GM18511 (cell line): ENCODE measurements around the gene PPP2R3C.
"Not testable (repeated sequence)": the region's sequence is repeated elsewhere in the genome, so short reads cannot be mapped to it uniquely, and the experiment has no call there.

Source experiments
- ATAC-seq: cut with Tn5 transposase; IDR thresholded peaks from one replicate; pipeline ENCODE4 v1.9.1; 2021; ENCODE audit warnings: mild to moderate bottlenecking, moderate library complexity; ENCODE audit not compliant: unreplicated experiment

The PPP2R3C gene

GRCh38 chr14:35133542-35134328 lies 11.9 kb upstream of the PPP2R3C start:
- no peak for ATAC-seq

- no peak for ATAC-seq
Observed at GRCh38 chr14:35124127-35124526, 2.3 kb upstream of the PPP2R3C start.

GRCh38 chr14:35123388-35123703 lies 1.6 kb upstream of the PPP2R3C start:
- ATAC-seq = no peak

- ATAC-seq = peak; percentile 44
Observed at GRCh38 chr14:35122696-35123387, 1.1 kb upstream of the PPP2R3C start.

GRCh38 chr14:35121026-35121886 lies 534 bp downstream of the PPP2R3C start:
- ATAC-seq = peak; percentile 3

GRCh38 chr14:35117112-35117511 lies 4.7 kb downstream of the PPP2R3C start:
- ATAC-seq = no peak

- ATAC-seq = no peak
Observed at GRCh38 chr14:35116242-35116641, 5.5 kb downstream of the PPP2R3C start.

- no peak for ATAC-seq
Observed at GRCh38 chr14:35114036-35114435, 7.8 kb downstream of the PPP2R3C start.

- ATAC-seq = no peak
Observed at GRCh38 chr14:35113308-35113950, 8.4 kb downstream of the PPP2R3C start.

GRCh38 chr14:35112641-35113040 lies 9.1 kb downstream of the PPP2R3C start:
- ATAC-seq = no peak

- no peak for ATAC-seq
Observed at GRCh38 chr14:35107866-35108265, 13.9 kb downstream of the PPP2R3C start.

- ATAC-seq = not testable (repeated sequence)
Observed at GRCh38 chr14:35094645-35095044, 27.1 kb downstream of the PPP2R3C start.

GRCh38 chr14:35088514-35088913 lies 33.3 kb downstream of the PPP2R3C start:
- ATAC-seq = no peak

- no peak for ATAC-seq
Observed at GRCh38 chr14:35085441-35085840, 36.3 kb downstream of the PPP2R3C start.

GRCh38 chr14:35083530-35084150 lies 38.1 kb downstream of the PPP2R3C start:
- no peak for ATAC-seq

GRCh38 chr14:35079742-35080141 lies 42.0 kb downstream of the PPP2R3C start:
- no peak for ATAC-seq

- ATAC-seq = no peak
Observed at GRCh38 chr14:35078082-35078481, 43.7 kb downstream of the PPP2R3C start.

GRCh38 chr14:35073486-35073885 lies 48.3 kb downstream of the PPP2R3C start:
- ATAC-seq = no peak

GRCh38 chr14:35072226-35072625 lies 49.6 kb downstream of the PPP2R3C start:
- no peak for ATAC-seq

- no peak for ATAC-seq
Observed at GRCh38 chr14:35068238-35069012, 53.4 kb downstream of the PPP2R3C start.
